HEK293 (cell line): Measurements from ENCODE around the gene ARL15.

Source experiments
- CTCF ChIA-PET: fragments of 350-600 bp; formaldehyde crosslinking; extraction: SDS; loops from one replicate; lab custom pipeline; 2021; ENCODE audit warnings: antibody characterized with exemption; lab: Yijun Ruan, JAX
- POLR2A ChIA-PET: fragments of 300-600 bp; formaldehyde crosslinking; extraction: SDS; loops from one replicate; lab custom pipeline; 2020; ENCODE audit warnings: antibody characterized with exemption, inconsistent platforms; lab: Yijun Ruan, JAX
- H3K27ac ChIP-seq: fragments of 200-500 bp; sonication (Bioruptor generic); 2 replicates; pipeline ENCODE4 v1.5.1; 2014; ENCODE audit warnings: low read depth, low read length, control low read depth, inconsistent platforms; ENCODE audit errors: extremely low read depth
- H3K36me3 ChIP-seq, 2 experiments: fragments of 200-500 bp in 1 of 2; sonication (Bioruptor generic) in 1 of 2; 1 replicate in 1 of 2; 2 replicates in 1 of 2; pipeline ENCODE4 v1.5.1; 2014 to 2017; ENCODE audit warnings: inconsistent platforms in 2 of 2, low read length in 2 of 2; ENCODE audit not compliant: control insufficient read depth in 2 of 2, insufficient read depth in 1 of 2
- H3K4me1 ChIP-seq: fragments of 200-500 bp; sonication (Bioruptor generic); 2 replicates; pipeline ENCODE4 v1.5.1; 2014; ENCODE audit warnings: mild to moderate bottlenecking, low read length, inconsistent platforms; ENCODE audit not compliant: control insufficient read depth, insufficient read depth
- H3K4me3 ChIP-seq: 2 replicates; pipeline ENCODE4 v1.5.1; 2011; ENCODE audit warnings: low read depth, mild to moderate bottlenecking, control low read depth, low read length, moderate library complexity
- H3K9me3 ChIP-seq: fragments of 200-500 bp; sonication (Bioruptor generic); 2 replicates; pipeline ENCODE4 v1.5.1; 2014; ENCODE audit warnings: low read depth, low read length, inconsistent platforms; ENCODE audit not compliant: control insufficient read depth, insufficient read depth
- BCL11B ChIP-seq: fragments of 450-650 bp; formaldehyde crosslinking; IDR thresholded peaks from 2 replicates; pipeline ENCODE4 v1.5.1; 2016; ENCODE audit warnings: low read depth, missing biosample characterization, missing genetic modification characterization
- KLF16 ChIP-seq: fragments of 450-650 bp; formaldehyde crosslinking; IDR thresholded peaks from 2 replicates; pipeline ENCODE4 v1.5.1; 2017; ENCODE audit warnings: missing biosample characterization, missing genetic modification characterization
- KLF9 ChIP-seq: fragments of 450-650 bp; formaldehyde crosslinking; IDR thresholded peaks from 2 replicates; pipeline ENCODE4 v1.5.1; 2016; ENCODE audit warnings: missing biosample characterization, missing genetic modification characterization, low read depth
- SALL2 ChIP-seq: fragments of 450-650 bp; formaldehyde crosslinking; IDR thresholded peaks from 2 replicates; pipeline ENCODE4 v1.5.0; 2017; ENCODE audit warnings: missing biosample characterization, mild to moderate bottlenecking, missing genetic modification characterization, borderline replicate concordance
- ZBTB1 ChIP-seq: fragments of 450-650 bp; formaldehyde crosslinking; IDR thresholded peaks from 2 replicates; pipeline ENCODE4 v1.5.1; 2016; ENCODE audit warnings: missing biosample characterization, missing genetic modification characterization
- ZNF112 ChIP-seq: fragments of 450-650 bp; formaldehyde crosslinking; IDR thresholded peaks from 2 replicates; pipeline ENCODE4 v1.5.0; 2017; ENCODE audit warnings: missing biosample characterization, missing genetic modification characterization
- ZNF16 ChIP-seq: fragments of 450-650 bp; formaldehyde crosslinking; IDR thresholded peaks from 2 replicates; pipeline ENCODE4 v1.5.1; 2016; ENCODE audit warnings: low read depth, missing biosample characterization, missing genetic modification characterization
- ZNF302 ChIP-seq: fragments of 450-650 bp; formaldehyde crosslinking; IDR thresholded peaks from 2 replicates; pipeline ENCODE4 v1.5.1; 2016; ENCODE audit warnings: missing biosample characterization, missing genetic modification characterization, low read depth
- ZNF335 ChIP-seq: fragments of 450-650 bp; formaldehyde crosslinking; conservative IDR thresholded peaks from 2 replicates; pipeline ENCODE4 v1.5.1; 2016; ENCODE audit warnings: missing biosample characterization, missing genetic modification characterization
- ZNF394 ChIP-seq: fragments of 450-650 bp; formaldehyde crosslinking; IDR thresholded peaks from 2 replicates; pipeline ENCODE4 v1.5.1; 2016; ENCODE audit warnings: missing biosample characterization, missing genetic modification characterization, mild to moderate bottlenecking, moderate library complexity, borderline replicate concordance
- ZNF670 ChIP-seq: fragments of 450-650 bp; formaldehyde crosslinking; IDR thresholded peaks from 2 replicates; pipeline ENCODE4 v1.5.1; 2016; ENCODE audit warnings: missing biosample characterization, missing genetic modification characterization, low read depth
- ZNF747 ChIP-seq: fragments of 450-650 bp; formaldehyde crosslinking; IDR thresholded peaks from 2 replicates; pipeline ENCODE4 v1.5.1; 2016; ENCODE audit warnings: missing biosample characterization, missing genetic modification characterization
- ZNF785 ChIP-seq: fragments of 450-650 bp; formaldehyde crosslinking; IDR thresholded peaks from 2 replicates; pipeline ENCODE4 v1.5.1; 2016; ENCODE audit warnings: missing biosample characterization, missing genetic modification characterization
- ZXDB ChIP-seq: fragments of 450-650 bp; formaldehyde crosslinking; IDR thresholded peaks from 2 replicates; pipeline ENCODE4 v1.5.1; 2016; ENCODE audit warnings: missing biosample characterization, missing genetic modification characterization
- TF ChIP-seq, protein P1 (sequence below): fragments of 450-650 bp; formaldehyde crosslinking; IDR thresholded peaks from 2 replicates; pipeline ENCODE4 v1.5.1; 2016; ENCODE audit warnings: missing biosample characterization, missing genetic modification characterization
- TF ChIP-seq, protein P2 (sequence below): fragments of 450-650 bp; formaldehyde crosslinking; IDR thresholded peaks from 2 replicates; pipeline ENCODE4 v1.5.1; 2016; ENCODE audit warnings: missing biosample characterization, missing genetic modification characterization
- TF ChIP-seq, protein P3 (sequence below): fragments of 450-650 bp; formaldehyde crosslinking; IDR thresholded peaks from 2 replicates; pipeline ENCODE4 v1.5.1; 2016; ENCODE audit warnings: missing biosample characterization, missing genetic modification characterization

The ARL15 gene

DNA sequence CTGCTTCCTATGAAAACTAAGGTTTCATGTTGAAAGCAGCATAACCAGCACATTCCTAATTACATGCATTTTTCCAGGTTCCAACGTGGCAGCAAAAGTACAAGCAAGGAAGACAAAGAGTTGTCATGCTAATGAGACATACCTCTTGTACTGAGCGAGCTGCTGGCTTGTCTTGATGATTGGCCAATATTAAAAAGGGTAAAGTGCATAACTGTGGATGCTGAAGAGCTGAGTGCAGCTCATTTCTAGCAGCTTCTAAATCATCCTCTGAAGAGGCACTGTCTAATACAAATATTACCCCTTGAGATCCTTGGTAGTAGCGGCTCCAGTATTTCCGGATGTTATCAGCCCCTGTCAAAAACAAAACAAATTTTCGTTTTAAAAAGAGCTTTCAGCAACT is 197.3 kb downstream of the ARL15 start:
- TF ChIP-seq, protein P1, sequence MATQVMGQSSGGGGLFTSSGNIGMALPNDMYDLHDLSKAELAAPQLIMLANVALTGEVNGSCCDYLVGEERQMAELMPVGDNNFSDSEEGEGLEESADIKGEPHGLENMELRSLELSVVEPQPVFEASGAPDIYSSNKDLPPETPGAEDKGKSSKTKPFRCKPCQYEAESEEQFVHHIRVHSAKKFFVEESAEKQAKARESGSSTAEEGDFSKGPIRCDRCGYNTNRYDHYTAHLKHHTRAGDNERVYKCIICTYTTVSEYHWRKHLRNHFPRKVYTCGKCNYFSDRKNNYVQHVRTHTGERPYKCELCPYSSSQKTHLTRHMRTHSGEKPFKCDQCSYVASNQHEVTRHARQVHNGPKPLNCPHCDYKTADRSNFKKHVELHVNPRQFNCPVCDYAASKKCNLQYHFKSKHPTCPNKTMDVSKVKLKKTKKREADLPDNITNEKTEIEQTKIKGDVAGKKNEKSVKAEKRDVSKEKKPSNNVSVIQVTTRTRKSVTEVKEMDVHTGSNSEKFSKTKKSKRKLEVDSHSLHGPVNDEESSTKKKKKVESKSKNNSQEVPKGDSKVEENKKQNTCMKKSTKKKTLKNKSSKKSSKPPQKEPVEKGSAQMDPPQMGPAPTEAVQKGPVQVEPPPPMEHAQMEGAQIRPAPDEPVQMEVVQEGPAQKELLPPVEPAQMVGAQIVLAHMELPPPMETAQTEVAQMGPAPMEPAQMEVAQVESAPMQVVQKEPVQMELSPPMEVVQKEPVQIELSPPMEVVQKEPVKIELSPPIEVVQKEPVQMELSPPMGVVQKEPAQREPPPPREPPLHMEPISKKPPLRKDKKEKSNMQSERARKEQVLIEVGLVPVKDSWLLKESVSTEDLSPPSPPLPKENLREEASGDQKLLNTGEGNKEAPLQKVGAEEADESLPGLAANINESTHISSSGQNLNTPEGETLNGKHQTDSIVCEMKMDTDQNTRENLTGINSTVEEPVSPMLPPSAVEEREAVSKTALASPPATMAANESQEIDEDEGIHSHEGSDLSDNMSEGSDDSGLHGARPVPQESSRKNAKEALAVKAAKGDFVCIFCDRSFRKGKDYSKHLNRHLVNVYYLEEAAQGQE (tag by site-specific recombination), result no peak
- no peak for TF ChIP-seq ZNF394 (tag by site-specific recombination)
- TF ChIP-seq ZNF747 (tag by site-specific recombination), result no peak
- no peak for TF ChIP-seq ZNF335
- TF ChIP-seq, protein P2, sequence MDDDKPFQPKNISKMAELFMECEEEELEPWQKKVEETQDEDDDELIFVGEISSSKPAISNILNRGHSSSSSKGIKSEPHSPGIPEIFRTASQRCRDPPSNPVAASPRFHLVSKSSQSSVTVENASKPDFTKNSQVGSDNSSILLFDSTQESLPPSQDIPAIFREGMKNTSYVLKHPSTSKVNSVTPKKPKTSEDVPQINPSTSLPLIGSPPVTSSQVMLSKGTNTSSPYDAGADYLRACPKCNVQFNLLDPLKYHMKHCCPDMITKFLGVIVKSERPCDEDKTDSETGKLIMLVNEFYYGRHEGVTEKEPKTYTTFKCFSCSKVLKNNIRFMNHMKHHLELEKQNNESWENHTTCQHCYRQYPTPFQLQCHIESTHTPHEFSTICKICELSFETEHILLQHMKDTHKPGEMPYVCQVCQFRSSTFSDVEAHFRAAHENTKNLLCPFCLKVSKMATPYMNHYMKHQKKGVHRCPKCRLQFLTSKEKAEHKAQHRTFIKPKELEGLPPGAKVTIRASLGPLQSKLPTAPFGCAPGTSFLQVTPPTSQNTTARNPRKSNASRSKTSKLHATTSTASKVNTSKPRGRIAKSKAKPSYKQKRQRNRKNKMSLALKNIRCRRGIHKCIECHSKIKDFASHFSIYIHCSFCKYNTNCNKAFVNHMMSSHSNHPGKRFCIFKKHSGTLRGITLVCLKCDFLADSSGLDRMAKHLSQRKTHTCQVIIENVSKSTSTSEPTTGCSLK (tag by site-specific recombination), result no peak
- no peak for TF ChIP-seq ZNF302 (tag by site-specific recombination)
- no peak for TF ChIP-seq SALL2 (tag by site-specific recombination)
- TF ChIP-seq ZNF670 (tag by site-specific recombination), result no peak
- TF ChIP-seq ZXDB (tag by site-specific recombination), result no peak
- TF ChIP-seq ZNF16 (tag by site-specific recombination), result no peak
- TF ChIP-seq BCL11B (tag by site-specific recombination), result no peak
- no peak for TF ChIP-seq ZBTB1 (tag by site-specific recombination)
- TF ChIP-seq ZNF112 (tag by site-specific recombination), result no peak
- no peak for TF ChIP-seq KLF9 (tag by site-specific recombination)
- TF ChIP-seq KLF16 (tag by site-specific recombination), result no peak
- no peak for TF ChIP-seq ZNF785 (tag by site-specific recombination)
- TF ChIP-seq, protein P3, sequence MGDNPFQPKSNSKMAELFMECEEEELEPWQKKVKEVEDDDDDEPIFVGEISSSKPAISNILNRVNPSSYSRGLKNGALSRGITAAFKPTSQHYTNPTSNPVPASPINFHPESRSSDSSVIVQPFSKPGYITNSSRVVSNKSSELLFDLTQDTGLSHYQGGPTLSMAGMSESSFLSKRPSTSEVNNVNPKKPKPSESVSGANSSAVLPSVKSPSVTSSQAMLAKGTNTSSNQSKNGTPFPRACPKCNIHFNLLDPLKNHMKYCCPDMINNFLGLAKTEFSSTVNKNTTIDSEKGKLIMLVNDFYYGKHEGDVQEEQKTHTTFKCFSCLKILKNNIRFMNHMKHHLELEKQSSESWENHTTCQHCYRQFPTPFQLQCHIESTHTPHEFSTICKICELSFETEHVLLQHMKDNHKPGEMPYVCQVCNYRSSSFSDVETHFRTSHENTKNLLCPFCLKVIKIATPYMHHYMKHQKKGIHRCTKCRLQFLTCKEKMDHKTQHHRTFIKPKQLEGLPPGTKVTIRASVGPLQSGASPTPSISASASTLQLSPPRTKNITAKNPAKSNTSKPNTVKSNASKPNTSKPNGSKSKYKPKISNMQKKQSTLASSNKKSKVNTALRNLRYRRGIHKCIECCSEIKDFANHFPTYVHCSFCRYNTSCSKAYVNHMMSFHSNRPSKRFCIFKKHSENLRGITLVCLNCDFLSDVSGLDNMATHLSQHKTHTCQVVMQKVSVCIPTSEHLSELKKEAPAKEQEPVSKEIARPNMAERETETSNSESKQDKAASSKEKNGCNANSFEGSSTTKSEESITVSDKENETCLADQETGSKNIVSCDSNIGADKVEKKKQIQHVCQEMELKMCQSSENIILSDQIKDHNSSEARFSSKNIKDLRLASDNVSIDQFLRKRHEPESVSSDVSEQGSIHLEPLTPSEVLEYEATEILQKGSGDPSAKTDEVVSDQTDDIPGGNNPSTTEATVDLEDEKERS (tag by site-specific recombination), result no peak
- H3K4me1 ChIP-seq, result 0 out of 2 replicates have a peak, but pooled peaks cover 10% of the 10 kb centered on the region
- H3K9me3 ChIP-seq, result no peaks in the 10 kb centered on the region
- no peaks in the 10 kb centered on the region for H3K36me3 ChIP-seq
- CTCF ChIA-PET, result no interaction called here
- POLR2A ChIA-PET, result no interaction called here
- H3K4me3 ChIP-seq, result no peak overlapping the region
- no peak overlapping the region for H3K27ac ChIP-seq
